Activated CD4-positive, alpha-beta T cell treated with anti-CD3 and anti-CD28 coated beads, Interleukin-2, amount 50 U/mL, for 1 hour (primary cell): ENCODE results near the gene HPSE2.
"Not testable (repeated sequence)": the region's sequence is repeated elsewhere in the genome, so short reads cannot be mapped to it uniquely, and the experiment has no call there.

ENCODE experiments used
- DNase-seq: peaks from one replicate; pipeline ENCODE4 v3.0.0-alpha.2; 2020

HPSE2 gene

DNA sequence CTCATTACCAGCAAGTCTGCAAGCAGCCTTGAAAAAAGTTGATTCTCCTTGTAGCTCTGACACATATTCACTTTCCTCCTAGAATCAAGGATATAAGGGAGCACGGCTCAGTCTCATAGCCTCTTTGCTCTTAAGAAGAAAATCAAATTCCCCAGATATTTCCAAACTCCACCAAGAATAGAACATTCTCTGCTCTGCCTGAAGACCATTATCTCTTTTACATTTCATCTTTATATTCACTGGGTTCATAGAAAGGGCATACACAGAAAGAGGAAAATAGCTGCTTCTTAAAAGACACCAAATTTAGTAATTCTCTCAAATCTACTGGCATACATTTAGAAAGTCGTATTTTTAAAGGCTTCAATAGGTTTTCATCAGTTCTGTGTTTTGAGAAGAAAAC, 92.0 kb downstream of the HPSE2 start:
- no peak for DNase-seq

DNA sequence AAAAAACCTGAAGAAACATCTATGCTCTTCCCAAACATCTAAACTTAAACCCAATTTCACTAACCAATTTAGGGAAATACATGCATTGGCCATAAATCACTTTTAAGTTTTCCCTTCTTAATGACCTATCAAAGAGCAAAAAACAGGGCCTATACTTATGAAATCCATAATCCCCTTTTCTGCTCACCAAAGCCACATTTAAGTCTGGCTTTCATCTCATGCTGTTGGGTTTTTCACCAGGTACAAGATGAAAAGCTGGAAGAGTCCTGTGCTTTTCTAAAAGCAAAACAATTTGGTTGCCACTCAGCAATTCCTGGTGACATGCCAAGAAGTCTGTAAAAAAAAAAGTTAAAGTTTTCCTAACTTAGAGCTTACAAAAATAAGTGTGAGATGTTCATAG, 92.6 kb downstream of the HPSE2 start:
- no peak for DNase-seq

DNA sequence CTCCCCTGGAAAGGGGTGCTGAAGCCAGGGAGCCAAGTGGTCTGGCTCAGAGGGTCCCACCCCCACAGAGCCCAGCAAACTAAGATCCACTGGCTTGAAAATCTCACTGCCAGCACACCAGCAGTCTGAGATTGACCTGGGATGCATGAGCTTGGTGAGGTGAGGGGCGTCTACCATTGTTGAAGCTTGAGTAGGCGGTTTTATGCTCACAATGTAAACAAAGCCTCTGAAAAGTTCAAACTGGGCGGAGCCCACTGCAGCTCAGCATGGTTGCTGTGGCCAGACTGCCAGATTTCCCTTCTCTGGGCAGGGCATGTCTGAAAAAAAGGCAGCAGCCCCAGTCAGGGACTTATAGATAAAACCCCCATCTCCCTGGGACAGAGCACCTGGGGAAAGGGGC, 102.8 kb downstream of the HPSE2 start:
- DNase-seq: not testable (repeated sequence)

DNA sequence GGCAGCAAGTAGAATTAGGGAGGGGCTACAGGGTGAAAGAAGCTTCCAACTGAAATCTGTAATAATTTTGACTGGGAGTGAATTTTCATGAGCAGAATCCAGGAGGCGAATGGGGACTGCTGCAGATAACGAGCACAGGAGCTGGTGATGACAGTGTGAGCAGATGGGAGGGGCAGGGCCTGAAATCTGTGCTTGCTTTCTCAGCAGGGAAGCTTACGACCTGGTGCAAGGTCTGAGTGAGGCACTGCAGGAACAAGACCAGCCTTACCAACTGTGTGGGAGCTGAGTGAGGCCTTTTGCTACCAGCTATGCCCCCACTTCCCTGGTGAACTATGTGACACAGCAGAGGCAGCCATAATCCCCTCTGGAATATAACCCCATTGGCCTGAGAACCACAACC, 109.8 kb downstream of the HPSE2 start:
- no peak for DNase-seq

DNA sequence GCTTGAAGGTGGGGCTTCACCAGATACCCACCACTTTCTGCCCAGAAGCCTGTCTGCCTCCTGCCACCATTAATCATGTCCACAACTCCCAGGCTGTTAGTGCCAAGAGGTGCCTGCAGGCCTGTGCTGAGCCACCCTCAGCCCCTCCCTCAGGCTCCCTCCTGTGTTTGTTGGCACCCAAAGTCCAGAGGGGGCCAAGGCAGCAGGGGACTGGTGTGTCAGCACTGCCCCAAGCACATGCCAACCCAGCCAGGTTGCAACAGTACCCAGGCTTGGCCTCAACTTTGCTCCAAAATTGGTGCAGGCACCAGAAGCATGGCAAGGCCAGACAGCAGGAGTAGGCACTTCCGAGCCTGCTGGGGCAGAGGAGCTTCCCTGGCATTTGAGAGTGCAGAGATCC, 111.3 kb downstream of the HPSE2 start:
- DNase-seq: no peak

DNA sequence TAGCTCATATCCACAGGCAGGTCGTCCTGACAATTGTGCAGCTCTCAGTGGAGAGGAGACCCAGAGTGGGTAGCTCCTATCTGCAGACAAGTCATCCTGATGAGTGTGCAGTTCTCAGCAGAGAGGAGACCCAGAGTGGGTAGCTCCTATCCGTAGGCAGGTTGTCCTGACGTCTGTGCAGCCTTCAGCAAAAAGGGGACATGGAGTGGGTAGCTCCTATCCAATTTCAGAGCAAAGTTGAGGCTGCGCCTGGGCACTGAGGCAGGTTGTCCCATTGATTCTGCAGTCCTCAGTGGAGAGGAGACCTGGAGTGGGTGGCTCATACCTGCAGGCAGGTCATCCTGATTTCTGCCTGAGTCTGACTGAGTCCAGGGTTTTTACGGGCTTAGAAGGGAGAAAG, 111.8 kb downstream of the HPSE2 start:
- DNase-seq: no peak

DNA sequence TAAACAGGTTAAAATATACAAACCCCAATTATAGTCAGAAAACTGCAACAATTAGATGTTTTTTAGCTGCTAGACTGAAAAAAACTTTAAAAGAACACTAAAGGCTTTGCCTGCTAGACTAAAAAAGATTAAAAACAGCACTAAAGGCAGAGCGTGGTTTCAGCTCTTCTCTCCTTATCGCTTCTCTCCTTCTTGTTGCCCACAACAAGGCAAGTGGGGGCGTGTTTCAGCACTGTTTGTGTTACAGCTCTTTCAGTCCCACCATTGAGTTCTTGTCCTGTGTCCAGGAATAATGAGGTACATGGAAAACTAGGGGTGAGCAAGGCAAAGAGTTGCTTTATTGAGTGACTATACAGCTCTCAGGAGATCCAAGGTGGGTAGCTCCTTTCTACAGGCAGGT, 112.3 kb downstream of the HPSE2 start:
- no peak for DNase-seq

DNA sequence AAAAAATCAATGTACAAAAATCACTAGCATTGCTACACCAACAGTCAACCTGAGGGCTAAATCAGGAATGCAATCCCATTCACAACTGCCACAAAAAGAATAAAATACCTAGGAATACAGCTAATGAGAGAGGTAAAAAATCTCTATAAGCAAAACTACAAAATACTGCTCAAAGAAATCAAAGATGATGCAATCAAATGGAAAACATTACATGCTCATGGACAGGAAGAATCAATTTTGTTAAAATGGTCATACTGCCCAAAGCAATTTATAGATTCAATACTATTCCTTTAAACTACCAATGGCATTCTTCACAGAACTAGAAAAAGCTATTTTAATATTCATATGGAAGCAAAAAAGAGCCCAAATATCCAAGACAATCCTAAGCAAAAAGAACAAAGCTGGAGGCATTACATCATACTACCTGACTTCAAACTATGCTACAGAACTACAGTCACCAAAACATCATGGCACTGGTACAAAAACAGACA, 116.3 kb downstream of the HPSE2 start:
- no peak for DNase-seq

DNA sequence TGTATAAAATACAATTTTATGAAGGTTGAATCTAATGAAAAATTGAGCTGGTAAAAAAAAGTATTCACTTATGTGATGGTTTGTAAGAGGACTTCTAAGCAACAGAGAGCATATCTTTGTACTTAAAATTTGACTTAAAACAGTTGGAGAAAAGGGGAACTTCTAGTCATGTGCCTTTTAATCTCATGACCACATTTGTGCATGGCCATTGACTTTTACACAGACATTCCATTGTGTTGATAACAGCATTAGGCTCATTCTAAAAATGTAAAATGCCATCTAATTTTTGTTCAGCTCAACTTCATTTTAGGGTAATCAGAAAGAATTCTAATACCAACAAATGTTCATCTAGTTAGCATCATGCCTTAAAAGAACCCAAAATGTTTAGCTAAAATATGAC, 119.9 kb downstream of the HPSE2 start:
- no peak for DNase-seq

DNA sequence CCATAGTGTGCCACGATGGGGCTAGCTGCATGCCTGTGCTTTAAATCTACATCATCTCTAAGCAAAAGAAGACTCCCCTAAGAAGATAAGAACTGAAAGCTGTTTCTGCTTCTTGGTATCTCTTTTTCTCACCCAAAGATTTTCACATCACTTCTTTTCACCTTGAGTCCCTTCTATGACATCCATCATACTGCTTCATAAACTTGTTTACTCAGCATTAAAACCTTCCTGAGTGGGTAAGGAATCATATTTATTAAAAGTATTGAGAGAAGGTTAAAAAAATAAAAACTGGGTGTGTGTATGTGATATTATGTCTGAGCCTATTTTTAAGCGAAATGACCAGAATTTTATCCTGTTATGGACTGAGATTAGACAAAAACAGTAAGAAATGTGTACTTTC, 150.3 kb downstream of the HPSE2 start:
- DNase-seq: no peak

DNA sequence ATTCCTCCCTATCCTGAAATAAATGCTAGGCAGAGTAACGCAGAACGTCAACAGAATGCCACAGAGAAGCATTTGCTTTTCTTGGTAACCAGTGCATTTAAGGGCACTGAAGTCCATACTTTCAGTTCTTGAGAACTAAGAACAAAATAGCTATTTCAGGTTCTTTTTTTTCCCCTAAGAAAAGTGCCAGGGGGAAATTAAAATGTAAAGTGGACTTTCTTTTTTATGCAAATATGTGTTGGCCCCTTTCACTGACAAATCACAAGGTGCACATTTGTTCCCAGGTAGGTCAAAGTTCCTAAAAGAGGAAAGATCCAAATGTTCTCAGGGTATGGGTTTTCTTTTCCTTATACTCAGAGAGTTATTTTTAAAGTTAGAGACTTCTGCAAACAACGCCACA, 151.5 kb downstream of the HPSE2 start:
- DNase-seq: no peak

DNA sequence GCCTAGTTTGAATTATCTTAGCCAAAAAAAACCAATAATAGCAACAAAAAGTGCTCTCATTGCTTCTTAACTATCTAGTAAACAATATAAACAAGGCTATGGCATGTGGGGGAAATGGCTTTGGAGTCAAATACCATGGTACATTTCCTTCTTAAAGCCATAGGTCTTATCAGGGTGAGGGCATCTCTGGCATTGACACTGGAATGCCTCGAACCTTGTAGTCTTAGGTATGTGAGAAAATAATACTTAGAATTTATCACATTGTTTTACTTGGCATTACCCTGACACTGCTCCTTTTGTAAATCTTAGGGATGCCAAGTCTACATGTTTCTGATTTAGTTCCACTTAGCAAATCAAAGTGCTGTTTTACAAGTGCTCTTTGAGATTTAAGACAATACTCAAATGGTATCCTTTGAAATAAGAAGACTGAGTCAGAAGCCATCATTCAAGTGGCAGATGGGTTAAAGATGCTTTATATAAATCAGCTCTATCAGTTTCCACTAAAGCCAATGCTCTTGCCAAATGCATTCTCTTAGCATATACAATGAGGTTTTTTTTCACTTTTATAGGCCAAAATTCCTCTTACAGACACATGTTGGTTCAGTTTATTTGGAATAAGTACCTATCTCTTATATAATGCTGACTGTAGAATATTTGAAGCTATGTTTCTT, 155.2 kb downstream of the HPSE2 start:
- DNase-seq: no peak

DNA sequence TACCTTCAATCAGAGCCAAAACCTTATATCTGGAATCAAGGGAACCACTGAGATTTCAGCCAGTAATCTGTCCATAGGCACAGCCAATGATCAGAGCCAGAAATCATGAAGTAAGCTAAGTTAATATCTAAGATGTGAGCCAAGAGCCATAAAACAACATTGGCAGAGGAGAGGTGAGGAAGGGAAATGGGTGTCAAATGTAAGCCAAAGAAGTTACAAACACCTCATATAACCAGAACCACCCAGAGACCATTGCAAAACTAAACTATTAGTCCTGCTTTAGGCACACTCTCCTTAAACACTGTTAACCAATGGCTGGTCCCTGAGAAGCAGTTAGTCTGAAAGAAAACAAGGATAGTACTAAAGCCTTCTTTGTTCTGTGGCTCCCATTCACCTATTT, 173.1 kb downstream of the HPSE2 start:
- DNase-seq: no peak

DNA sequence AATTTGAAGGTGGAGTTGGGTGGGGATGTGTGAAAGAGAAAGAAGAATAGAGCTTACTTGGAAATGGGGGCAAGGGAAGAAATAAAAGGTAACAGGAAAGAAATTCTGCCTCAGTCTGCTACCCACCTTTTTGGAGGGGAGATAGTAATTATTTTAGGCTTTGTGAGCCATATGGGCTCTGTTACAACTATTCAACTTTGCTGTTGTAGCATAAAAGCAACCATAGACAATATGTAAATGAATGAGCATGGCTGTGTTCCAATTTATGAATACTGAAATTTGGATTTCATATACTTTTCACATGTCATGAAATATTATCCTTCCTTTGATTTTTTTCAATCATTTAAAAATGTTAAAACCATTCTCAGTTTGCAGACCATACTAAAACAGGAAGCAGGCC, 176.9 kb downstream of the HPSE2 start:
- DNase-seq: no peak

DNA sequence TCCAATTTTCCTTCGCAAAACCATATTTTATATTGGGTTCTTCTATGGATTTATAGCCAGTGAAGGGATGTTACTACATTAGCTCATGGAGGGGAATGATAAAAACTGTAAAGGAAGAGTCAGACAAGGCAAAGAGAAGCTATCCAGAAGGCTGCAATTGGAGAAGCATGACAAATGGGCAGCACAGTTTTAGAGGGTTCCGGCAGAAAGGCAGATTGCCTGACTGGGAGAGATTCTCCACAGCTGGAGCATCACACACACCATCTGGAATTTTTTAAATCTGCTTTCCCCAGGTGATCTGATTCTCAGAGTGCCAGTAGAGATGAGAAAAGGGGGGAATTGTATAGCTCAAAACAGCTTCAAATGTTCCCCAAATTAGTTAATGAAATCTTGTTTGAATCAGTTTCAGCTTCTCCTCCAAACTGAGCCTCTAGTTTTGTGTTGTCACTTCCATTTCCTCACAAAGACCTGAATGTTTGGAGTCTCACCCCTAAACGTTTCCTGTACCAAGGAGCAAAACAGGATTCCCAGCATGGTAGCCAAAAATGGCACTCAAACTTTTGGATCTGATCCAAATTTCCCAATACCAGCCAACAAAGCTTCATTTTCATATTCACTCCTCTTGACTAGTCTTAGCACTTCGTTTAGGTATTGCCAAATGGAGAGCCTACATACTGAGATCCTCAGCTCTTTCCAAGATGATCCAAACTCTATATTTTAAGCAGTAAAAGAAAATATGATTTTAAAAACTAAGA, 177.5 kb downstream of the HPSE2 start:
- DNase-seq: no peak

DNA sequence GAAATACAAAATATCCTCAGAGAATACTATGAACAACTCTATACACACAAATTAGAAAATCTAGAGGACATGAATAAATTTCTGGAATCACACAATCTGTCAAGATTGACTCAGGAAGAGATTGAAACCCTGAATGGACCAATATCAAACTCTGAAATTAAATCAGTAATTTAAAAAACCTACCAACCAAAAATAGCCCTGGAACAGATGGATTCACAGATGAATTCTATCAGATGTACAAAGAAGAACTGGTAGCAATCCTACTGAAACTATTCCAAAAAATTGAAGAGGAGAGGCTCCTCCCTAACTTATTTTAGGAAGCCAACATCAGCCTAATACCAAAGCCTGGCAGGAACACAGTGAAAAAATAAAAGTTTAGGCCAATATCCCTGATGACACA, 190.0 kb downstream of the HPSE2 start:
- DNase-seq: no peak

DNA sequence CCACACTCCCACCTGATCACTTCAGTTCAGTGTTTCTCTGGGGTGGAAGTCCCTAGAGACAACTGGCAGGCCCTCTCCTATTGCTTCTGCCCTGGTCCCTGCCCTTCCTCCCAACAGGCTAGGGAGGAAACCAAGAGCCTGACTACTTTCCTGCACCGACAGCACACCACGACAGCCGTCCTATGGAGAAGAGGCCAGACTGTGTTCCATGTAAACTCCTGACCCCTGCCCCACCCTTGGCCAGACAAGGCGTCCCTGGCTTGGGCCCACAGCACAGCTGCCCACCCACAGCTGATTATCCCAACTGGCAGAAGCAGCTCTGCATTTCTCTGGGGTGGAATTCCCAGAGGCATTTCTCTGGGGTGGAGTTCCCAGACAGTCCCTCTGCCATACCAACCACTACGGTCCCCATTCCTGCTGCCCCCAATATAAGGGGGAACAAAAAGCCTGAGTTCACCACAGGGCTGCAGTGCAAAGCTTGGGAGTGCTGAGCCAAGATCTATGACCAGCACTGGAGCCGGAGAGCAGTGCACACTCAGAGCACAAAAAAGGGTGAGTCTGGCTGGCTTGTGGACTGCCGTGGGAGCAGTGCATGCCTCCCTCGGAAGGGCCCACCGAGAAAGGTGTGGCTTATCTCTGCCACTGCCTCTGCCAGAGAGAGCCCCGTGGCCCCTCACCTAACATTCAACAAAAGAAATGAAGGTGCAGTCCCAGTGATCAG, 193.4 kb downstream of the HPSE2 start:
- DNase-seq: no peak

DNA sequence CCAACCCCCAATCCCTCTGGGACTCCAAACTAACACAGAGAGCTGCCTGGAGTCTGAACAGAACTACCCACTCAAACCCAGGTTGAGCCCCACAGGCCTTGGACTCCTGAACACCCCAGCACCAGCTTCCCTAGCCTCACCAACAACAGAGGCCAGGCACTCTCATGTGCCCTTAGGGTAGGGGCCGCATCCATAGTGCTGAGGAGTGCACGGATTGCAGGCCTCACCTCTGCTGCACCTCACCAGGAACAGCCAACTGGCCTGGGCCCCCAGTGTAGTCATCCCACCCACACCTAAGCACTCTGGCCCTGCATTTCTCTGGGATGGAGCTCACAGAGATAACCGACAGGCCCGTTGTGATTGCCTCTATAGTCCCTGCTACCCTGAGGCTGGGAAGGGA, 194.2 kb downstream of the HPSE2 start:
- no peak for DNase-seq

DNA sequence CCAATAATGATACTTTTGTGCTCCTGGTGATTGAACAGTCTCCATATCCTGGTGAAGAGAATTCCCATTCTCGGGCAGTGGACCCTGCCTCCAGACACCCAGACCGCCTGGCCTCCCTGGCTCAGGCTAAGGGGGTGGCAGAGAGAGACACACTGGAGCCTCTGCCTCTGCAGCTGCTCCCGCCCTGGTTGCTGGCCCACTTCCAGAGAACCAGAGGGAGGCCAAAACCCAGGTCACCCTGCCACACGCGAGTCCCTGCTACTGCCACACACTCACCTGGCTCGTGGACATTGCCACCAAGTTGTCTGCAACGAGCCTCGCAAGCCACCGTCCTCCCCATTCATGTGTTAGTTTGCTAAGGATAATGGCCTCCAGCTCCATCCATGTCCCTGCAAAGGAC, 221.8 kb downstream of the HPSE2 start:
- DNase-seq: no peak

DNA sequence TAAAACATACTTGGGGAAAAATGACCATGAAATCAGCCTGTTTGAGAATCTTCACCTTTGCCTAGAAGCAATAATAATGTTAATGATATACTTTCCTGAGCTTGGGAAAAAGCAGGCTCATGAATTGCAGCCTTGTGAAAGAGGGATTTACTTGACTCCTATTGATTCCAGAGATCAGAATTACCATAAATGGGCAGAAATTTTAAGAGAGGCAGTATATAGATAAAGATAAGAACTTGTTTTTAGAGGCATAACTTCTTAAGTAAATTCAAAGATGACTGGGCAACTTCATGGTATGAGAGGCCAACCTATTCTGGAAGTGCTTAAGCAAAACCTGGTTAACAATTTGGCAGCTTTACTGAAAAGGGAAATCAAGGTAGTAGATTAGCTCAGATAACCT, 225.4 kb downstream of the HPSE2 start:
- no peak for DNase-seq

DNA sequence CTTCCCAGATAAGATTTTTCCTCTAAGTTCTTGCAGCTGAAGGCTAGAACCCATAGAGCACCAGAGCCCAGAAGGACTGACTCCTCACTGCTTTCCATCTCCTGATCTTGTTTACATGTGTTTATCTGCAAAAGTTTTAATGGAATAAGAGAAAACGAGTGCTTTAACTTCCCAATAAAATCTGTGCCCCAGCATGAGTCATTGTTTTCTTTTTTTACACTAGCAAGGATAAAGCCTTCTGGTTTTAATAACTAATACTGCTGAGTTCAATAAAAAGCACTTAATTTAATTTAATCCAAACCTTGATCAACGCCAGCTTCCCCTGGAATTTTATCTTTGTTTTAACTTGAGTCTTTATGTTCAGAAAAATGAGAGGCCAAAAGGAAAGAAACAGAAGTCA, 227.6 kb downstream of the HPSE2 start:
- DNase-seq: no peak

DNA sequence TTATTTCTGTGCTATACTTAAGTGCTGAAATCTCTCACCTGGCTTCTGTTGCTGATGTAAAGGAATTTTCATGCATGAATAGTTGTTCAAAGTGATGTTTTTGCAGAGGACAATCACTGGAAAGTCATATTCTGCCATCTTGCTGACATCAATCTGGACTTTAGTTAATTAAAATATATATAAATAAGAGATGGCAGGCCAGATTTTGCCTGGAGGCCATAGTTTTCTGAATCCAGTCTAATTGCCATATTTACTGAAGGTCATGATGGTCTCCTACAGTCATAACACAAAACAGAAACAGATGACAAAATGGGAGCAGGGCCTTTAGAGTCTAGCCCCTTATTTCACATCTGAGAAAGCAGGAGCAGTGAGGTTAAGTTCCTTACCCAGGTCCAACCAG, 228.2 kb downstream of the HPSE2 start:
- DNase-seq: no peak

DNA sequence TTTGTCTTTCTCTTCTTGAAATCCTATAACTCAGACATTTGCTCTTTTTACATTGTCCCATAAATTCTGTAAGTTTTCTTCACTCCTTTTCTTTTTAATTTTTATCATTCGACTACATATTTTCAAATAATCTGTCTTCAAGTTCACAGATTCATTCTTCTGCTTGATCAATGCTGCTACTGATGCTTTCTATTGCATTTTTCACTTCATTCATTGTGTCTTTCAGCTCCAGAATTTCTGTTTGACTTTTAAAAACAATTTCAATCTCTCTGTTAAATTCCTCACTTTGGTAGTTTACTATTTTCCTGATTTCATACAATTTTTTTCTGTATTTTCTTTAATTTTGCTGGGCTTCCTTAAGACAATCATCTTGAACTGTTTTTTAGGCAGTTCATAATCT, 230.4 kb downstream of the HPSE2 start:
- no peak for DNase-seq

DNA sequence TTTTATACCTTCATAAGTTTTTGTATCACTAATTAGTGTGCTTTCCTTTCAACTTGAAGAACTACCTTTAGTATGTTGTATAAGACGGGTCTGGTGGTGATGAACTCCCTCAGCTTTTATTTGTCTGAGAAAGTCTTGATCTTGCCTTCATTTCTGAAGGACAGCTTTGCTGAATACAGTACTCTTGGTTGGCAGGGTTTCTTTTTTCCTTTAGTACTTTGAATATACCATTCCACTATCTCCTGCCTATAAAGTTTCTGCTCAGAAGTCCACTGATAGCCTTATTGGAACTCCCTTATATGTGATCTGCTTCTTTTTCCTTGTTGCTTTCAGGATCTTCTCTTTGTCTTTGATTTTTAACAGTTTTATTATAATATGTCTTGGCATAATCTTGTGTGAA, 230.9 kb downstream of the HPSE2 start:
- DNase-seq: no peak
